Upper lobe of left lung (tissue), 4 donors: ENCODE data around the gene LRRFIP1.

ENCODE experiments used
- EP300 ChIP-seq, 4 donors: sonication (generic); formaldehyde crosslinking; IDR thresholded peaks; one replicate each; pipeline ENCODE4 v1.5.1; 2017; ENCODE audit warnings: antibody characterized with exemption in 4 of 4, control low read depth in 2 of 4
- POLR2A ChIP-seq, 4 donors: fragments of 450-650 bp; IDR thresholded peaks; one replicate each; pipeline ENCODE4 v1.5.1; 2016 to 2017; ENCODE audit warnings: antibody characterized with exemption in 4 of 4, mild to moderate bottlenecking in 2 of 4
- TF ChIP-seq, protein P1 (sequence below), 6 experiments: fragments of 450-650 bp in 4 of 6; fragments of 200-600 bp in 2 of 6; sonication (generic) in 2 of 6; IDR thresholded peaks; one replicate each; pipeline ENCODE4 v1.5.1; 2016 to 2019; ENCODE audit warnings: antibody characterized with exemption in 6 of 6

DNA sequence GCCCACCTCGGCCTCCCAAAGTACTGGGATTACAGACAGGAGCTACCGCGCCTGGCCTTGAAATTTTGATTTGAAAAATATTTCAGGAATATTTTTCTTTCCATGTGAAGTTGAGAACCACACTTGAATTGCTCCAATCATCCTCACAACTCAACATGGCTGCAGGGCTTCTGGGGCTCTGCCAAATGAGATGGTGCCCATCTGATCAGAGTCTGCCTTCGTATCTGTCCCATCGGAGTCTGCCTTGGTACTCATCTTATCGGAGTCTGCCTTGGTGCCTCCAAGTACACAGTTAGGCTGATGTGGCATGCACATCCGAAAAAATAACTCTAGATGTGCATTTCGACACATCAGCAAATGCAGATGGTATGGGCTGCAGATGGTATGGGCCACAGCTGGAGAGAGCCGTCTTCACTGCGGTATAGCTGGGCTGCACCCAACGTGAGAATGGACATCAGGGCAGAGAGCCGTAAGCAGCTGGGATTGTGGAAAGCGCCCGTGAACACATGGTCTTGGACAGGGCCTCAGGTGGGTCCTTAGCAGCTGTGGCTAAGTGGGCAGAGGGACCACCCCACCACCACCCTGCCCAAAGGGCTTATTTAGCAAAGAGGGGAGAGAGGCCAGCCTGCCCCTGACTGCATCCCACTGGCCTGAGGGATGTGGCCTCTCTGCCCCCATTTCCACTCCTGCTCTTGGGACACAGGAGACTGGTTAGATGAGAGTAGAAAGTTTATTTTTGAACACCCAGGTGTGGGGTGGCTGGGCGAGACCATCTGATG lies 119.1 kb downstream of the LRRFIP1 start:
- TF ChIP-seq POLR2A (IDR thresholded peaks at IDR 0.05) = no peak
- TF ChIP-seq EP300 (IDR thresholded peaks at IDR 0.05) = no peak
- TF ChIP-seq, protein P1, sequence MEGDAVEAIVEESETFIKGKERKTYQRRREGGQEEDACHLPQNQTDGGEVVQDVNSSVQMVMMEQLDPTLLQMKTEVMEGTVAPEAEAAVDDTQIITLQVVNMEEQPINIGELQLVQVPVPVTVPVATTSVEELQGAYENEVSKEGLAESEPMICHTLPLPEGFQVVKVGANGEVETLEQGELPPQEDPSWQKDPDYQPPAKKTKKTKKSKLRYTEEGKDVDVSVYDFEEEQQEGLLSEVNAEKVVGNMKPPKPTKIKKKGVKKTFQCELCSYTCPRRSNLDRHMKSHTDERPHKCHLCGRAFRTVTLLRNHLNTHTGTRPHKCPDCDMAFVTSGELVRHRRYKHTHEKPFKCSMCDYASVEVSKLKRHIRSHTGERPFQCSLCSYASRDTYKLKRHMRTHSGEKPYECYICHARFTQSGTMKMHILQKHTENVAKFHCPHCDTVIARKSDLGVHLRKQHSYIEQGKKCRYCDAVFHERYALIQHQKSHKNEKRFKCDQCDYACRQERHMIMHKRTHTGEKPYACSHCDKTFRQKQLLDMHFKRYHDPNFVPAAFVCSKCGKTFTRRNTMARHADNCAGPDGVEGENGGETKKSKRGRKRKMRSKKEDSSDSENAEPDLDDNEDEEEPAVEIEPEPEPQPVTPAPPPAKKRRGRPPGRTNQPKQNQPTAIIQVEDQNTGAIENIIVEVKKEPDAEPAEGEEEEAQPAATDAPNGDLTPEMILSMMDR (IDR thresholded peaks at IDR 0.05) = no peak
